C4-2B (cell line): ENCODE data around the gene MSI2.

Experiments used
- CTCF ChIP-seq: fragments of 450-650 bp; conservative IDR thresholded peaks from 2 replicates; pipeline ENCODE4 v1.5.1; 2017; ENCODE audit warnings: mild to moderate bottlenecking
- ZFX ChIP-seq: fragments of 450-650 bp; IDR thresholded peaks from 2 replicates; pipeline ENCODE4 v1.6.1; 2017

DNA sequence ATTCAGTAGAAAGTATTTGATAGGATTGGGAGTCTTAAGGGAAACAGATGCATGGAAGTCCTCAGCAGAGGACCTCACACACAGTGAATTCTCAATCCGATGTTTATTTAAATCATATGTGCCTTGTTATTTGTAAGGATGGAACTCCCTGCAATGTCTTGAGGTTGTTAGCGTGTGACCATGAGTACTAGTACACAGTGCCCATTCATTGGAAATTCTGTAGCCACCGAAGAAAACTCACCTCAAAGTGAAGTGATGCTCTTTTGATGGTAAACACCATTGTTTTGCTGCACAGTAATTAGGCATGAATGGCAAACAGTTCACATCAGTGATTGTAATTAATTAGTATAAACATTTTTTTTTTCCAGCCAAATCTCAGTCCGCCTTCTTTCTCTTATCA is 173.6 kb downstream of the MSI2 start:
- TF ChIP-seq ZFX = no peak
- no peak for TF ChIP-seq CTCF
